B cell (primary cell): Measurements from ENCODE around the gene GNA12. TPM values are rescaled to one million over a fixed set of nuclear protein-coding genes. Genes with fewer than 3 reads are reported as not detected.

Experiments
- ATAC-seq: fragments of 200-7000 bp; cut with Tn5 transposase; one replicate; pipeline ENCODE4 v1.10.0; 2021; ENCODE audit warnings: low read depth, mild to moderate bottlenecking, moderate number of reproducible peaks, moderate library complexity
- CTCF ChIA-PET: fragments of 350-600 bp; sonication (Branson Sonifier 250); formaldehyde crosslinking; loops from one replicate; lab custom pipeline; 2021; ENCODE audit warnings: antibody characterized with exemption, inconsistent platforms; lab: Charles Lee
- POLR2A ChIA-PET: fragments of 350-600 bp; sonication (Branson Sonifier 250); formaldehyde crosslinking; loops from one replicate; lab custom pipeline; 2021; ENCODE audit warnings: antibody characterized with exemption; lab: Charles Lee
- DNase-seq: peaks from one replicate; pipeline ENCODE4 v3.0.0; 2013
- H2AFZ ChIP-seq: 2 replicates; pipeline ENCODE4 v1.6.1; 2012; ENCODE audit warnings: mild to moderate bottlenecking, low read depth, low read length; ENCODE audit not compliant: insufficient read depth, poor library complexity, severe bottlenecking
- H3K27ac ChIP-seq, 2 donors: 1 replicate in 1 of 2; 2 replicates in 1 of 2; pipeline ENCODE4 v1.5.1; 2012 to 2013; ENCODE audit warnings: low read length in 2 of 2, mild to moderate bottlenecking in 2 of 2, moderate library complexity in 1 of 2
- H3K27me3 ChIP-seq, 4 experiments: fragments of 200-600 bp in 1 of 4; sonication (generic) in 1 of 4; replicated peaks in 1 of 4; 1 replicate in 2 of 4; 2 replicates in 2 of 4; pipeline versions ENCODE4 v1.6.1 to v1.7.0; 2013 to 2016; ENCODE audit warnings: low read length in 3 of 4, mild to moderate bottlenecking in 2 of 4, mixed read lengths in 1 of 4, moderate library complexity in 1 of 4; ENCODE audit not compliant: insufficient read depth in 4 of 4, control insufficient read depth in 3 of 4; ENCODE audit errors: control extremely low read depth in 1 of 4
- H3K36me3 ChIP-seq, 2 experiments: replicated peaks in 1 of 2; 1 replicate in 1 of 2; 2 replicates in 1 of 2; pipeline versions ENCODE4 v1.6.1 to v1.7.1; 2013; ENCODE audit warnings: low read length in 1 of 2; ENCODE audit not compliant: insufficient read depth in 2 of 2, control insufficient read depth in 1 of 2; ENCODE audit errors: control extremely low read depth in 1 of 2, extremely low read depth in 1 of 2
- H3K4me1 ChIP-seq, 2 donors: fragments of 200-600 bp in 1 of 2; sonication (generic) in 1 of 2; 1 replicate in 1 of 2; 2 replicates in 1 of 2; pipeline versions ENCODE4 v1.5.1 to v1.6.1; 2013 to 2017; ENCODE audit warnings: low read length in 2 of 2; ENCODE audit not compliant: control insufficient read depth in 2 of 2, insufficient read depth in 2 of 2
- H3K4me2 ChIP-seq: replicated peaks from 2 replicates; pipeline ENCODE3; 2012; ENCODE audit warnings: mild to moderate bottlenecking, low read depth, low read length; ENCODE audit not compliant: poor library complexity, severe bottlenecking
- H3K4me3 ChIP-seq, 5 experiments: fragments of 200-600 bp in 1 of 5; sonication (generic) in 1 of 5; 1 replicate in 3 of 5; 2 replicates in 2 of 5; pipeline versions ENCODE4 v1.5.1 to v1.7.0; 2011 to 2016; ENCODE audit warnings: low read length in 4 of 5, mild to moderate bottlenecking in 4 of 5, low read depth in 2 of 5, control low read depth in 1 of 5, moderate library complexity in 1 of 5; ENCODE audit not compliant: insufficient read depth in 1 of 5; ENCODE audit errors: control extremely low read depth in 1 of 5, extremely low read depth in 1 of 5
- H3K79me2 ChIP-seq: fragments of 200-600 bp; sonication (generic); one replicate; pipeline ENCODE4 v1.6.0; 2016; ENCODE audit warnings: low read length; ENCODE audit not compliant: control insufficient read depth, insufficient read depth
- H3K9ac ChIP-seq: fragments of 200-600 bp; sonication (generic); 2 replicates; pipeline ENCODE4 v1.6.1; 2017; ENCODE audit warnings: mild to moderate bottlenecking, low read length, moderate library complexity
- H3K9me3 ChIP-seq, 3 donors: one replicate each; pipeline versions ENCODE4 v1.6.1 to v1.7.1; 2013; ENCODE audit warnings: low read length in 2 of 3; ENCODE audit not compliant: control insufficient read depth in 2 of 3, insufficient read depth in 1 of 3; ENCODE audit errors: control extremely low read depth in 1 of 3
- H4K20me1 ChIP-seq: 2 replicates; pipeline ENCODE4 v1.6.0; 2012; ENCODE audit warnings: mild to moderate bottlenecking, low read length; ENCODE audit not compliant: insufficient read depth, control insufficient read depth, poor library complexity, severe bottlenecking
- H3K27ac Mint-ChIP-seq: one replicate; pipeline ENCODE4 v1.8.0; 2021; ENCODE audit warnings: mixed read lengths
- H3K27me3 Mint-ChIP-seq: one replicate; pipeline ENCODE4 v1.8.0; 2021; ENCODE audit warnings: mixed read lengths
- H3K4me1 Mint-ChIP-seq: one replicate; pipeline ENCODE4 v1.8.0; 2021; ENCODE audit warnings: mixed read lengths
- H3K4me3 Mint-ChIP-seq: one replicate; pipeline ENCODE4 v1.8.0; 2021; ENCODE audit warnings: mixed read lengths
- H3K9me3 Mint-ChIP-seq: one replicate; pipeline ENCODE4 v1.8.0; 2022; ENCODE audit warnings: mixed read lengths; ENCODE audit not compliant: insufficient read depth
- CTCF ChIP-seq: fragments of 200-600 bp; IDR thresholded peaks from one replicate; pipeline ENCODE4 v1.8.0; 2022; ENCODE audit warnings: antibody characterized with exemption, mild to moderate bottlenecking
- EZH2 ChIP-seq: IDR thresholded peaks from 2 replicates; pipeline ENCODE4 v1.6.1; 2012; ENCODE audit warnings: borderline replicate concordance, low read depth, mild to moderate bottlenecking, moderate library complexity, low read length; ENCODE audit not compliant: insufficient read depth, poor library complexity, severe bottlenecking
- WGBS: methylation state at CpG from one replicate; pipeline ENCODE4 v1.1.5; 2013; ENCODE audit warnings: missing lambda C conversion rate; ENCODE audit not compliant: insufficient coverage; 5-methylcytosine and 5-hydroxymethylcytosine counted together
- intact Hi-C: fragments of 100-400 bp; cut with micrococcal nuclease; formaldehyde crosslinking; loops from one replicate; pipeline ENCODE4 v1.10.0; 2022
- polyA plus RNA-seq: library from polyadenylated mRNA; depleted of rRNA; stranded (reverse); fragments of >200 nt; gene quantifications from 2 replicates; pipeline ENCODE4 v1.2.3, GENCODE V29; 2012
- total RNA-seq, 2 donors: library from RNA; stranded (reverse); fragments of 120-200 nt in 1 of 2; gene quantifications; 1 replicate in 1 of 2; 2 replicates in 1 of 2; pipeline versions ENCODE4 v1.2.3 to v1.2.4, GENCODE V29; 2013 to 2022

Gene GNA12
- total and polyA plus RNA-seq, 2 donors (not counting 1 experiment from before 2014, with no cell fraction given), result 34.6 to 110 TPM

DNA sequence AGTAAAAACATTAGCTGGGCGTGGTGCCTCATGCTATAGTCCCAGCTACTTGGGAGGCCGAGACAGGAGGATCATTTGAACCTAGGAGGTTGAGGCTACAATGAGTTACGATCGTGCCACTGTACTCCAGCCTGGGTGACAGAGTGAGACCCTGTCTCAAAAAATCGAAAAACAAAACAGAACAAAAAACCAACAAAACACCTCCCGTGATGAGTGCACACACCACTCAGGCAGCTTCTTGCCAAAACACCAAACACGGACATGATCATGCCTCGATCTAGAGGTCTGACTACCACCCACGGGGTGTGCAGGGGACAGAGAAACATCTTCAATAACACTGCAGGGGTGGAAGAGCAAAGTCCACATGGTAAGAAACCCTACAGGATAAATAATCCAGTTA, 111.7 kb downstream of the GNA12 start:
- Histone ChIP-seq H3K4me1 (peaks cover 35 to 43% of the 10 kb centered on the region in 2 donors), H3K36me3 (peaks cover 0 to 43% of the 10 kb centered on the region in 2 experiments), H3K4me2 (no peak overlapping the region), H3K27me3 (no peaks in the 10 kb centered on the region), H3K79me2 (peaks cover 10% of the 10 kb centered on the region), H3K9me3 (no peaks in the 10 kb centered on the region), H3K27ac (no peak overlapping the region), H4K20me1 (peaks cover 60% of the 10 kb centered on the region), H3K9ac (no peak overlapping the region), H3K4me3 (no peak overlapping the region), H2AFZ (no peak overlapping the region)
- no peaks in the 10 kb centered on the region for H3K9me3 Mint-ChIP-seq
- peaks cover 44% of the 10 kb centered on the region for H3K4me1 Mint-ChIP-seq
- ChIA-PET CTCF (no interaction called here), POLR2A (no interaction called here)
- intact Hi-C loops, result no loop called here
- no peak for ATAC-seq
- no peak overlapping the region for H3K4me3 Mint-ChIP-seq
- no peak overlapping the region for H3K27ac Mint-ChIP-seq
- TF ChIP-seq EZH2, result no peak
- no peak for TF ChIP-seq CTCF
- H3K27me3 Mint-ChIP-seq, result no peaks in the 10 kb centered on the region
- no peak for DNase-seq
- 98% methylated on average over 5 of the region's 9 CpGs for WGBS

DNA sequence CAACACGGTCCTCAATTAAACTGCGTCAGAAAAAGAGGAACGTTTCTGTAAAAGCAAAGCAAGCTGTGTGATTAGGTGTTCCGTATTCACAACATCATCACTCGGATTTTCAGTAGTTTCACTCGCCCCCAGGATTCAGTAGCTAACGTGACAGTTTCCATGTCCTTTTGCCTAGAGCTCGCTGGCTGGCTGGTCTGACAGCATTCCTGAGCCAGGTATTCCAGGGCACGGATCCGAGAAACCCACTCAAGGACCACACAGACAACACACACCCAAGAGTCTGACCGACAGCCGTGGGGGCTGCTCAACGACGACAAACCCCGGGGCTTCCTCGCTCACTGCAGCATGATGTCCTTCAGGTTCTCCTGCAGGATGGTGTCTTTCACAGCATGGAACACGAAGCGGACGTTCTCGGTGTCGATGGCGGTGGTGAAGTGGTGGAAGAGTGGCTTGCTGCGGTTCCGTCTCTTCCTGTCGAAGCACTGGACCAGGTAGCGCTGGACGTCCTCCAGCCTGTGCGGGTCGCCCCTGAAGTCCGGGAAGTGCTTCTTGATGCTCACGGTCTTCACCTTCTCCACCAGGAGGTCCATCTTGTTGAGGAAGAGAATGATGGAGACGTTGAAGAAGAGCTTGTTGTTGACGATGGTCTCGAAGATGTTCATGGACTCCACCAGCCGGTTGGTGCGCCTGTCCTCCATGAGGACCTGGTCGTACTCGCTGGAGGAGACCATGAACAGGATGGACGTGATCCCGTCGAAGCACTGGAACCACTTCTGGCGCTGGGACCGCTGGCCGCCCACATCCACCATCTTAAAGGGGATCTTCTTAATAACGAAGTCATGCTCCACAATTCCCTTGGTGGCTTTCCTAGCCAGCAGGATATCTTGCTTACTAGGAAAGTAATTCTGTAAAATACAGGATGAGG, 113.0 kb downstream of the GNA12 start:
- intact Hi-C loops, result no loop called here
- Mint-ChIP-seq H3K4me3 (no peak overlapping the region), H3K4me1 (peaks cover 35% of the 10 kb centered on the region), H3K9me3 (no peaks in the 10 kb centered on the region), H3K27ac (no peak overlapping the region), H3K27me3 (no peaks in the 10 kb centered on the region)
- ATAC-seq (no peak), DNase-seq (no peak)
- H3K9ac ChIP-seq, result no peak overlapping the region
- H3K27me3 ChIP-seq, result no peaks in the 10 kb centered on the region
- no peak overlapping the region for H3K4me2 ChIP-seq
- H3K36me3 ChIP-seq, result peaks cover 0 to 52% of the 10 kb centered on the region in 2 experiments
- no peaks in the 10 kb centered on the region for H3K9me3 ChIP-seq
- TF ChIP-seq CTCF (no peak), EZH2 (no peak)
- POLR2A ChIA-PET, result no interaction called here
- no peak overlapping the region for H2AFZ ChIP-seq
- H4K20me1 ChIP-seq, result peaks cover 62% of the 10 kb centered on the region
- H3K79me2 ChIP-seq, result peaks cover 10% of the 10 kb centered on the region
- CTCF ChIA-PET, result interaction anchor here (1.2 kb wide), 1 partner anchor 11 kb away, joined by 4 read pairs; no protein-coding TSS in a partner anchor
- 96% methylated on average over 32 of the region's 45 CpGs for WGBS
- H3K27ac ChIP-seq, result no peak overlapping the region
- peaks cover 26 to 30% of the 10 kb centered on the region in 2 donors for H3K4me1 ChIP-seq
- H3K4me3 ChIP-seq, result no peak overlapping the region
